Activated CD4-positive, alpha-beta T cell treated with anti-CD3 and anti-CD28 coated beads for 36 hours (primary cell): ENCODE measurements around the gene FBXO48. TPM values are rescaled to one million over a fixed set of nuclear protein-coding genes. Genes with fewer than 3 reads are reported as not detected.
A peak's percentile ranks its signal among the peaks of the same experiment; 100 is the strongest.

Experiments used
- ATAC-seq: fragments of 200-7000 bp; cut with Tn5 transposase; one replicate; pipeline ENCODE4 v1.10.0; 2021; ENCODE audit warnings: mild to moderate bottlenecking, moderate library complexity
- CTCF ChIA-PET: fragments of 350-600 bp; sonication (Branson Sonifier 250); formaldehyde crosslinking; loops from one replicate; lab custom pipeline; 2021; ENCODE audit warnings: antibody characterized with exemption; lab: Charles Lee
- POLR2A ChIA-PET: fragments of 350-600 bp; sonication (Branson Sonifier 250); formaldehyde crosslinking; loops from one replicate; lab custom pipeline; 2021; ENCODE audit warnings: antibody characterized with exemption, inconsistent platforms; lab: Charles Lee
- DNase-seq: peaks from one replicate; pipeline ENCODE4 v3.0.0-alpha.2; 2020
- H3K27ac Mint-ChIP-seq: one replicate; pipeline ENCODE4 v1.8.0; 2021; ENCODE audit warnings: mixed read lengths
- H3K27me3 Mint-ChIP-seq: one replicate; pipeline ENCODE4 v1.8.0; 2021; ENCODE audit warnings: mixed read lengths
- H3K36me3 Mint-ChIP-seq: one replicate; pipeline ENCODE4 v1.8.0; 2021; ENCODE audit warnings: low read depth, mixed read lengths
- H3K4me1 Mint-ChIP-seq: one replicate; pipeline ENCODE4 v1.8.0; 2021; ENCODE audit warnings: mixed read lengths
- H3K4me3 Mint-ChIP-seq: one replicate; pipeline ENCODE4 v1.8.0; 2021; ENCODE audit warnings: mild to moderate bottlenecking, moderate library complexity, mixed read lengths
- H3K9me3 Mint-ChIP-seq: one replicate; pipeline ENCODE4 v1.8.0; 2021; ENCODE audit warnings: low read depth, mixed read lengths
- intact Hi-C, 2 experiments: fragments of 100-400 bp; cut with DNase I in 1 of 2; cut with micrococcal nuclease in 1 of 2; formaldehyde crosslinking; loops; one replicate each; pipeline versions ENCODE4 v1.14.2 to v1.15.1; 2022 to 2024; cut with DNase I, micrococcal nuclease
- total RNA-seq, 2 experiments: library from RNA; stranded (reverse); gene quantifications; one replicate each; pipeline ENCODE4 v1.2.3, GENCODE V29; 2021

The FBXO48 gene
- total RNA-seq, 2 experiments from 2014 or later, result 2.0 to 2.4 TPM

- CTCF ChIA-PET, result interaction anchor here (0.6 to 1.8 kb wide), 4 partner anchors 8 to 238 kb away, joined by 3 to 6 read pairs (median 3); no protein-coding TSS in a partner anchor
- intact Hi-C loops, result no loop called here
These were observed 4.3 kb upstream of the FBXO48 start for GRCh38 chr2:68471385-68471784.

GRCh38 chr2:68469935-68470334, 2.8 kb upstream of the FBXO48 start:
- intact Hi-C loops, result loop anchor here (5.0 to 10.0 kb wide), 5 partner anchors 45 to 1172 kb away; partner anchors contain the start of genes AAK1 (in 1 of the 2) and ETAA1 (in 1 of the 2)
- Mint-ChIP-seq H3K27me3 (no peaks in the 10 kb centered on the region), H3K27ac (no peak overlapping the region), H3K4me1 (peaks cover 44% of the 10 kb centered on the region), H3K36me3 (no peaks in the 10 kb centered on the region), H3K4me3 (no peak overlapping the region), H3K9me3 (no peaks in the 10 kb centered on the region)
- ChIA-PET POLR2A (no interaction called here), CTCF (interaction anchor here (2.2 kb wide), 1 partner anchor 455 kb away, joined by 7 read pairs; no protein-coding TSS in a partner anchor)
- DNase-seq, result no peak
- no peak for ATAC-seq

More at GRCh38 chr2:68471385-68471784, 4.3 kb upstream of the FBXO48 start:
- ATAC-seq (no peak), DNase-seq (no peak)
- H3K36me3 Mint-ChIP-seq, result no peaks in the 10 kb centered on the region
- no peaks in the 10 kb centered on the region for H3K9me3 Mint-ChIP-seq
- no peak overlapping the region for H3K27ac Mint-ChIP-seq
- POLR2A ChIA-PET, result no interaction called here
- H3K4me3 Mint-ChIP-seq, result no peak overlapping the region
- H3K4me1 Mint-ChIP-seq, result peaks cover 29% of the 10 kb centered on the region
- H3K27me3 Mint-ChIP-seq, result no peaks in the 10 kb centered on the region

- H3K9me3 Mint-ChIP-seq, result no peaks in the 10 kb centered on the region
- H3K27ac Mint-ChIP-seq, result no peak overlapping the region
- ATAC-seq, result no peak
- no peaks in the 10 kb centered on the region for H3K27me3 Mint-ChIP-seq
- no peaks in the 10 kb centered on the region for H3K36me3 Mint-ChIP-seq
- DNase-seq, result no peak
- peak overlapping the region; percentile 93 for H3K4me3 Mint-ChIP-seq
- intact Hi-C loops, result loop anchor here (5.0 to 10.0 kb wide), 5 partner anchors 46 to 1174 kb away; partner anchors contain the start of genes AAK1 (in 1 of the 2) and ETAA1 (in 1 of the 2)
- peaks cover 53% of the 10 kb centered on the region for H3K4me1 Mint-ChIP-seq
- POLR2A ChIA-PET, result no interaction called here
- CTCF ChIA-PET, result interaction anchor here (0.6 to 2.2 kb wide), 7 partner anchors 13 to 456 kb away, joined by 3 to 8 read pairs (median 4); no protein-coding TSS in a partner anchor
These were observed 1.7 kb upstream of the FBXO48 start for GRCh38 chr2:68468801-68469200.

- ATAC-seq (peak; percentile 18), DNase-seq (no peak)
- Mint-ChIP-seq H3K9me3 (no peaks in the 10 kb centered on the region), H3K4me3 (peak overlapping the region; percentile 93), H3K36me3 (no peaks in the 10 kb centered on the region), H3K4me1 (peaks cover 44% of the 10 kb centered on the region), H3K27ac (peak overlapping the region; percentile 93), H3K27me3 (no peaks in the 10 kb centered on the region)
- intact Hi-C loops, result loop anchor here (1.0 to 10.0 kb wide), 19 partner anchors 48 to 1724 kb away; partner anchors contain the start of genes AAK1 (in 1 of the 2), ARHGAP25 (in 1 of the 2), C2orf42 (in 1 of the 2) and ETAA1 (in 1 of the 2)
- POLR2A ChIA-PET, result interaction anchor here (0.9 to 1.3 kb wide), 2 partner anchors 250 to 404 kb away, joined by 5 read pairs; partner anchors contain the start of gene C1D
- CTCF ChIA-PET, result interaction anchor here (0.8 to 5.6 kb wide), 13 partner anchors 21 to 459 kb away, joined by 3 to 51 read pairs (median 5); partner anchors contain the start of gene ARHGAP25
These were observed 367 bp downstream of the FBXO48 start for GRCh38 chr2:68466778-68467076.

GRCh38 chr2:68466361-68466777, 725 bp downstream of the FBXO48 start:
- intact Hi-C loops, result loop anchor here (1.0 to 10.0 kb wide), 12 partner anchors 48 to 1724 kb away; partner anchors contain the start of genes AAK1 (in 1 of the 2), ARHGAP25 (in 1 of the 2), C2orf42 (in 1 of the 2) and ETAA1 (in 1 of the 2)
- Mint-ChIP-seq H3K36me3 (no peaks in the 10 kb centered on the region), H3K4me1 (peaks cover 44% of the 10 kb centered on the region), H3K27ac (peak overlapping the region; percentile 93), H3K9me3 (no peaks in the 10 kb centered on the region), H3K4me3 (peak overlapping the region; percentile 93), H3K27me3 (no peaks in the 10 kb centered on the region)
- CTCF ChIA-PET, result interaction anchor here (0.7 to 5.6 kb wide), 20 partner anchors 9 to 459 kb away, joined by 3 to 51 read pairs (median 4); partner anchors contain the start of gene ARHGAP25
- DNase-seq, result peak; percentile 80
- POLR2A ChIA-PET, result interaction anchor here (0.9 to 1.3 kb wide), 2 partner anchors 251 to 404 kb away, joined by 5 read pairs; partner anchors contain the start of gene C1D
- ATAC-seq, result peak; percentile 30

- intact Hi-C loops, result loop anchor here (2.0 to 10.0 kb wide), 6 partner anchors 50 to 1177 kb away; partner anchors contain the start of genes AAK1 (in 1 of the 2) and ETAA1 (in 1 of the 2)
- Mint-ChIP-seq H3K4me1 (peaks cover 44% of the 10 kb centered on the region), H3K4me3 (peak overlapping the region; percentile 93), H3K9me3 (no peaks in the 10 kb centered on the region), H3K36me3 (no peaks in the 10 kb centered on the region), H3K27ac (peak overlapping the region; percentile 93), H3K27me3 (no peaks in the 10 kb centered on the region)
- DNase-seq, result peak; percentile 74
- ChIA-PET POLR2A (interaction anchor here (0.6 to 1.1 kb wide), 3 partner anchors 171 to 275 kb away, joined by 3 read pairs; no protein-coding TSS in a partner anchor), CTCF (interaction anchor here (0.6 to 5.6 kb wide), 26 partner anchors 10 to 549 kb away, joined by 3 to 51 read pairs (median 7); partner anchors contain the start of gene ARHGAP25)
- peak; percentile 44 for ATAC-seq
These were observed 1.8 kb downstream of the FBXO48 start for GRCh38 chr2:68465081-68465916.

GRCh38 chr2:68464651-68465050, 2.4 kb downstream of the FBXO48 start:
- no peak overlapping the region for H3K27ac Mint-ChIP-seq
- ChIA-PET CTCF (interaction anchor here (0.6 to 5.6 kb wide), 21 partner anchors 11 to 549 kb away, joined by 3 to 51 read pairs (median 10); partner anchors contain the start of gene ARHGAP25), POLR2A (interaction anchor here (0.6 kb wide), 1 partner anchor 276 kb away, joined by 3 read pairs; no protein-coding TSS in a partner anchor)
- ATAC-seq, result no peak
- peaks cover 39% of the 10 kb centered on the region for H3K4me1 Mint-ChIP-seq
- no peak overlapping the region for H3K4me3 Mint-ChIP-seq
- intact Hi-C loops, result loop anchor here (2.0 to 10.0 kb wide), 6 partner anchors 50 to 1178 kb away; partner anchors contain the start of genes AAK1 (in 1 of the 2) and ETAA1 (in 1 of the 2)
- H3K9me3 Mint-ChIP-seq, result no peaks in the 10 kb centered on the region
- no peaks in the 10 kb centered on the region for H3K27me3 Mint-ChIP-seq
- no peaks in the 10 kb centered on the region for H3K36me3 Mint-ChIP-seq
- DNase-seq, result no peak

- Mint-ChIP-seq H3K4me3 (no peak overlapping the region), H3K9me3 (no peaks in the 10 kb centered on the region), H3K36me3 (no peaks in the 10 kb centered on the region), H3K4me1 (peaks cover 28% of the 10 kb centered on the region), H3K27me3 (no peaks in the 10 kb centered on the region), H3K27ac (no peak overlapping the region)
- DNase-seq (no peak), ATAC-seq (no peak)
- ChIA-PET CTCF (interaction anchor here (0.6 to 5.6 kb wide), 69 partner anchors 8 to 937 kb away, joined by 3 to 51 read pairs (median 4); partner anchors contain the start of gene ARHGAP25), POLR2A (no interaction called here)
- intact Hi-C loops, result loop anchor here (1.0 to 10.0 kb wide), 6 partner anchors 25 to 843 kb away; no protein-coding TSS in a partner anchor
These were observed 3.7 kb downstream of the FBXO48 start for GRCh38 chr2:68463287-68463877.

- Mint-ChIP-seq H3K36me3 (no peaks in the 10 kb centered on the region), H3K4me1 (peaks cover 2% of the 10 kb centered on the region), H3K27ac (no peak overlapping the region), H3K9me3 (no peaks in the 10 kb centered on the region), H3K27me3 (no peaks in the 10 kb centered on the region), H3K4me3 (no peak overlapping the region)
- intact Hi-C loops, result no loop called here
- CTCF ChIA-PET, result interaction anchor here (0.7 kb wide), 1 partner anchor 94 kb away, joined by 3 read pairs; the partner anchor contains the start of gene PLEK
- POLR2A ChIA-PET, result no interaction called here
- ATAC-seq (no peak), DNase-seq (no peak)
These were observed 8.1 kb downstream of the FBXO48 start for GRCh38 chr2:68458981-68459380.

GRCh38 chr2:68456198-68456597, 10.9 kb downstream of the FBXO48 start:
- Mint-ChIP-seq H3K4me3 (no peak overlapping the region), H3K36me3 (no peaks in the 10 kb centered on the region), H3K27ac (no peak overlapping the region), H3K9me3 (no peaks in the 10 kb centered on the region), H3K4me1 (peaks cover 10% of the 10 kb centered on the region), H3K27me3 (no peaks in the 10 kb centered on the region)
- ChIA-PET CTCF (interaction anchor here (0.7 kb wide), 2 partner anchors 317 to 344 kb away, joined by 3 read pairs; no protein-coding TSS in a partner anchor), POLR2A (interaction anchor here (1.0 kb wide), 1 partner anchor 315 kb away, joined by 3 read pairs; no protein-coding TSS in a partner anchor)
- DNase-seq (no peak), ATAC-seq (no peak)
- intact Hi-C loops, result no loop called here
